GM12872 (cell line): ENCODE data around the gene CPXM2.

Experiments used
- CTCF ChIP-seq: IDR thresholded peaks from 3 replicates; pipeline ENCODE4 v1.5.1; 2011; ENCODE audit warnings: low read depth, mild to moderate bottlenecking, low read length, moderate library complexity; ENCODE audit not compliant: insufficient read depth

CPXM2 gene

GRCh38 chr10:123786306-123786705 lies 105.3 kb downstream of the CPXM2 start:
- TF ChIP-seq CTCF: no peak

DNA sequence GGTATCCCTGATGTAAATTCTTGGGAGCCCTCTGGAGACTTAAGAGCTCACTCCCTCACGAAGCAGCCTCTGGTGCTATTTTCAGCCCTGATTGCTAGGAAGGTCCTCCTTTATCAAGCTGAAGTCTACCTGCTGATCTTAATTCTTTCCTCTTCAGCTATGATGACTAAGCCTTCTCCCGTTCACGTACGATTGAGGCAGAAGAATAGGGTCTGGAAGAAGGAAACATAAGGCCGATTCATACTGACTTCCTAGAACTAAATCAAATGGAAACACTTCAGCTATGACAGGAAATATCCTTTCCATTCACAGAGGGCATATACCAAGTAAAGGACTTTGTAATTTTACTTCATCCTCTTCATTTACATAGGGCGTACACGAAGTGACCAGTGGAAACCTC lies 107.0 kb downstream of the CPXM2 start:
- no peak for TF ChIP-seq CTCF

GRCh38 chr10:123784216-123784615 lies 107.4 kb downstream of the CPXM2 start:
- no peak for TF ChIP-seq CTCF

DNA sequence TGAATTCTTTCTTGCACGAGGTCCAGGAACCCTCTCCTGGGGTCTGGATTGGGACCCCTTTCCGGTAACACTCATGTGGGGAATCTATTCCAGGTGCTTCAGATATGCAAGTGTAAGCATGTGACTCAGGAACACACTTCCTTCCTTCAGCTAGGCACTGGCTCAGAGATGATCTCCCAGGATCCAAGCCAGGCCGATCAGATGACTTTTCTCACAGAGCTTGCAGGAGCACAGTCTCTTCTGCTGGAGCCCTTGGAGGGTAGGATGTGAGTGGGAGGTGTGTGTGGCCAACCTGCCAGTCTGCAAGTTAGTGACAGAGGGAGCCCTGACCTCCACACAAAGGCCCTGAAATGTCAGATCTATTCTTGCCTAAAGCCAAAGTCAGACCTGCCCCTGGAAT lies 108.3 kb downstream of the CPXM2 start:
- TF ChIP-seq CTCF: no peak

GRCh38 chr10:123782549-123782948 lies 109.1 kb downstream of the CPXM2 start:
- no peak for TF ChIP-seq CTCF

DNA sequence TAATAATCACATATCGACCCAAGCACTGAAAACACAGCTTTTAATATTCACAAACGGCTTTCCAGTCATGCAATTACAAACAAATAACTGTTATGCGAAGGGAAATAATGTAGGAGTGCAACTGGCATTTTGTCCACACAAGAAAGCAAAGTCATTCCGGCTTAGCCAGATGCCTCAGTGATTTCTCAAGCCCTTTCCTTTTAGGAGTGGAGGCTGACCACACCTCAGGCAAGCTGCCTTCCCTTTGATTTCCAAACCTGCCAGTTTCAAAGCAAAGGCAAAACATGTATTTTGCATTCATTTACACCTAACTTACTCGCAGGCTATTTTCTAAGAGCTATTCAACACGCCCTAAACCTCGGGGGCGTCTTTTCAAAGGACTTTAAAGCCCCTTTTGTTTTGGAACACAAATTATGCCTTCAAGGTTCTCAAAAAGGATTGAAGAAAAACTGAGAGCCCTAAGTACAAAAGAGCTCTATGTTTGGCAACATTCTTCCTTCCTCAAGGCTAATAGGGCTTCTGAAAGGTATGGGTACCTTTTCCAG lies 109.6 kb downstream of the CPXM2 start:
- no peak for TF ChIP-seq CTCF

DNA sequence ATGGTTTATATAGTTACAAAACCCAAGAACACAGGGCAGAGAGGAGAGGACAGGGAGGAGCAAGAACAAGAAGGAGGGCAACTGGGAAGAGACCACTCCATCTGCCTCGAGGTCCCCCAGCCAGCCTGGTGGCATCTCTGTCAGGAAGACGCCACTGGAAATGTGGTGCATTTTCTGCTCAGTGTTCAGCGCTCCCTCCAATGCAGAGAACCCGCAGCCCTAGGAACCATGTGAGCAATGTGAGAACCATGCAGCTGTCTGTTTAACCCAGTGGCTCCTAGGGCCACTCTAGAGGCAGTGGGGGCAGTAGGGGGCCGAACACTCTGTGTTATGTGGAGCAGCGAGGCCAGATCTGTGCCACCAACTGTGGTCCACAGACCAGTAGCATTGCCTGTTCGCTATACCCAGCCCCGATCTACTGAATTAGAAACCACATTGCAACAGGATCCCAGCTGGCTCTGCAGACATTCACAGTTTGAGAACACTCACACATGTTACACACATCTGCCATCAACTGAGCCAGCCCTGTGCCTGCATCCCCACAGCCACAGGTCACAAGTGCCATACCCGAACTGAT lies 110.2 kb downstream of the CPXM2 start:
- no peak for TF ChIP-seq CTCF
